Thyroid gland (tissue), 4 donors: ENCODE results near the gene SH3BP4.

Experiments used
- CTCF ChIP-seq, 6 experiments: fragments of 200-600 bp in 3 of 6; fragments of 450-650 bp in 3 of 6; sonication (generic) in 3 of 6; IDR thresholded peaks; one replicate each; pipeline ENCODE4 v1.5.1; 2016 to 2019; ENCODE audit warnings: antibody characterized with exemption in 6 of 6, mild to moderate bottlenecking in 2 of 6, inconsistent platforms in 1 of 6, moderate library complexity in 1 of 6
- POLR2A ChIP-seq, 2 donors: fragments of 450-650 bp; IDR thresholded peaks; one replicate each; pipeline ENCODE4 v1.6.1; 2017; ENCODE audit warnings: antibody characterized with exemption in 2 of 2, mild to moderate bottlenecking in 2 of 2, moderate library complexity in 1 of 2

- TF ChIP-seq CTCF (IDR thresholded peaks at IDR 0.05) (no peak), POLR2A (IDR thresholded peaks at IDR 0.05) (no peak)
These were observed 10.0 kb downstream of the SH3BP4 start for GRCh38 chr2:234961784-234962183.
